Prostate gland (tissue), 2 donors: ENCODE measurements around the gene TPCN1.

Experiments used
- CTCF ChIP-seq, 4 experiments: fragments of 200-600 bp in 2 of 4; fragments of 450-650 bp in 2 of 4; sonication (generic) in 2 of 4; IDR thresholded peaks; 1 replicate in 3 of 4; 2 replicates in 1 of 4; pipeline ENCODE4 v1.5.1; 2016 to 2019; ENCODE audit warnings: antibody characterized with exemption in 4 of 4, mild to moderate bottlenecking in 2 of 4, moderate library complexity in 2 of 4
- POLR2A ChIP-seq: fragments of 450-650 bp; IDR thresholded peaks from one replicate; pipeline ENCODE4 v1.6.1; 2016; ENCODE audit warnings: antibody characterized with exemption, mild to moderate bottlenecking

- no peak for TF ChIP-seq POLR2A
- no peak for TF ChIP-seq CTCF (IDR thresholded peaks at IDR 0.05)
Observed at GRCh38 chr12:113317122-113317521, 95.9 kb downstream of the TPCN1 start.
